ENCODE measurements around the gene ORMDL2.
"Not testable (repeated sequence)": the region's sequence is repeated elsewhere in the genome, so short reads cannot be mapped to it uniquely, and the experiment has no call there.

The ORMDL2 gene

GRCh38 chr12:55862286-55862685 is 44.4 kb downstream of the ORMDL2 start:
- DNase-seq, result no peak
- Mint-ChIP-seq H3K4me1 (peaks cover 13% of the 10 kb centered on the region), H3K9me3 (peaks cover 23% of the 10 kb centered on the region), H3K36me3 (ENCODE audit: low read depth) (peaks cover 4% of the 10 kb centered on the region), H3K4me3 (no peak overlapping the region), H3K27ac (no peak overlapping the region), H3K27me3 (ENCODE audit: low read depth, poor library complexity) (no peaks in the 10 kb centered on the region)
- no peak for TF ChIP-seq CTCF (IDR thresholded peaks at IDR 0.05)

- H3K27ac Mint-ChIP-seq; H3K4me1 Mint-ChIP-seq; DNase-seq; H3K36me3 Mint-ChIP-seq (ENCODE audit: low read depth); H3K27me3 Mint-ChIP-seq (ENCODE audit: low read depth, poor library complexity); H3K4me3 Mint-ChIP-seq: not testable (repeated sequence)
- peaks cover 26% of the 10 kb centered on the region for H3K9me3 Mint-ChIP-seq
Observed at GRCh38 chr12:55862931-55863330, 45.1 kb downstream of the ORMDL2 start.

GRCh38 chr12:55865327-55865726 is 47.5 kb downstream of the ORMDL2 start:
- Mint-ChIP-seq H3K9me3 (peaks cover 26% of the 10 kb centered on the region), H3K36me3 (ENCODE audit: low read depth) (peaks cover 4% of the 10 kb centered on the region), H3K27ac (no peak overlapping the region), H3K27me3 (ENCODE audit: low read depth, poor library complexity) (no peaks in the 10 kb centered on the region), H3K4me3 (no peak overlapping the region), H3K4me1 (no peaks in the 10 kb centered on the region)
- no peak for DNase-seq
- no peak for TF ChIP-seq CTCF (IDR thresholded peaks at IDR 0.05)

GRCh38 chr12:55866454-55867004 is 48.7 kb downstream of the ORMDL2 start:
- H3K36me3 Mint-ChIP-seq (ENCODE audit: low read depth); H3K27ac Mint-ChIP-seq; DNase-seq; H3K4me1 Mint-ChIP-seq; H3K27me3 Mint-ChIP-seq (ENCODE audit: low read depth, poor library complexity); H3K4me3 Mint-ChIP-seq: not testable (repeated sequence)
- peaks cover 26% of the 10 kb centered on the region for H3K9me3 Mint-ChIP-seq

Data from nephron progenitor cell (in vitro differentiated cells).